NCI-H82 treated with DMSO at 0.1 percent for 48 hours (cell line): ENCODE results near the gene BTG2.
A peak's percentile ranks its signal among the peaks of the same experiment; 100 is the strongest.
"Not testable (repeated sequence)": the region's sequence is repeated elsewhere in the genome, so short reads cannot be mapped to it uniquely, and the experiment has no call there.

Experiments used
- DNase-seq: peaks from one replicate; lab custom pipeline; 2025; ENCODE audit not compliant: unreplicated experiment; lab: John Stamatoyannopoulos, UW

The BTG2 gene

DNA sequence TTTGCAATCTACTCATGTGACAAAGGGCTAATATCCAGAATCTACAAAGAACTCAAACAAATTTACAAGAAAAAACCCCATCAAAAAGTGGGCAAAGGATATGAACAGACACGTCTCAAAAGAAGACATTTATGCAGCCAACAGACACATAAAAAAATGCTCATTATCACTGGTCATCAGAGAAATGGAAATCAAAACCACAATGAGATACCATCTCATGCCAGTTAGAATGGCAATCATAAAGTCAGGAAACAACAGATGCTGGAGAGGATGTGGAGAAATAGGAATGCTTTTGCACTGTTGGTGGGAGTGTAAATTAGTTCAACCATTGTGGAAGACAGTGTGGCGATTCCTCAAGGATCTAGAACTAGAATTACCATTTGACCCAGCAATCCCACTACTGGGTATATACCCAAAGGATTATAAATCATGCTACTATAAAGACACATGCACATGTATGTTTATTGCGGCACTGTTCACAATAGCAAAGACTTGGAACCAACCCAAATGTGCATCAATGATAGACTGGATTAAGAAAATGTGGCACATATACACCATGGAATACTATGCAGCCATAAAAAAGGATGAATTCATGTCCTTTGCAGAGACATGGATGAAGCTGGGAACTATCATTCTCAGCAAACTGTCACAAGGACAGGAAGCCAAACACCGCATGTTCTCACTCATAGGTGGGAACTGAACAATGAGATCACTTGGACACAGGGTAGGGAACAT lies 8.9 kb downstream of the BTG2 start:
- DNase-seq, result not testable (repeated sequence)

DNA sequence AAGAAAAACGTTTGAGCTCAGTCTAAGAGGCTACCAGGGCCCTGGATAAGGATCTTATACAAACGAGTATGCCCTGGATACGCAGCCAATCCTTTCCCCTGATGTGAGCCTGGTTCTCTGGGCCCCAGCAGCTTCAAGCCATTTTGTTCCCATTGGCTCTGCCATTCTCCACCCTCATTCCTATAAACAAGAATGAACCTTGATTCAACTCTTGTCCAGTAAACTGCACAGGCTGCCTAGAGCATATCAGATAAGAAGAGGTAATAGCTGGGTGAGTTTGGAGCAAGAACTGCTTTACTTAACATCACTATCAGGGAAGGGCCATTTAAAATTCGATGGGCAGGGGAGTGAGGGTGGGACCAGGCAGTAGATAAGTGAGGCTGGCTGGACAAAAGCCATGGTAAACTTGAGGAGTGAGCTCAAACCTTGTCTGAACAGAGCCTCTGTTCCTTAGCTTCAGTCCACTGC lies 11.3 kb downstream of the BTG2 start:
- no peak for DNase-seq

DNA sequence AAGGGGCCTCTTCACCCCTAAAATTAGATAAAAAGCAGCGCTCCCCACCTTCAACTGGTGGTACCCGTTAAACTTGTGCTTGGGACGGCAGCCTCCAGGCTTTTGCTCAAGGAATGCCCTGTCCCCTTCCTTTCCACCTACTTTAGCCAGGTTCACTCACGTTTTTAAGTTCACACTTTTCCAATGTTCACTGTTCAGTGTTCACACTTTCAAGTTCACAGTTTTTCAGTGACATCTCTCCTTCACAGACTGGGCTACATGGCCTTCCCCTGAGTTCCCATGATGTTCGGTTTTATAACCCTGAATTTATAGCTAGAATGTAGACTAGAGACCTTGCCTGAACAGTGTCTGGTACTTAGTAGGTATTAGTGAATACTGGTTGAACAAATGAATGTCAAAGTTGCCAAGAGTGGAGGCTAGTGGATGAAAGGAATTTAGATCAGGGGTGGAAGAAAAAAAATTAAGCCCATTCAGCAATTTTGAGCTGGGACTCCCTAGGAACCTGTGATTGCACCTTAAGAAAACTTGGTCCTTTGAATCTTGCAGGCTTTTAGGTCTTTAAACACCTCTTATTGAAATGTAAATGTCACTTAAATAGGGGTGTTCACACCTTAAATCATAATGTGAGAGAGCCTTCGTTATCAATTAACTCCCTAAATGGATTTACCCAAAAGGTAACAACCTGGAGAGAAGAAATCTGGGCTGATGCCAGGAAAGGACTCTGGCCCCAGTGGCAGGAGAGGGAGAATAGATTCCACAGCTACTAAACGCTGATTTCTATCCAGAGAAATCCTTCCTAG lies 12.3 kb downstream of the BTG2 start:
- no peak for DNase-seq

DNA sequence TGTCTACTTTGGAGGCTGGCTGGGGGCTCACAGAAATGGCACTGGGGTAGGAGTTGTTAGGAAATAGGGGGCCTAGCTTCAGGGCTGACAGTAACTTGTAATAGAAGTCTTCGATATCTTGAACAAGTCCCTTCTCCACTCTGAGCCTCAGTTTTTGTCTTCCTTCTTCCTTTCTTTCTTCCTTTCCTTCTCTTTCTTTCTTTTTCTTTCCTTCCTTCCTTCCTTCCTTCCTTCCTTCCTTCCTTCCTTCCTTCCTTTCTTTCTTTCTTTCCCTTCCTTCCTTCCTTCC lies 12.9 kb downstream of the BTG2 start:
- DNase-seq, result no peak

DNA sequence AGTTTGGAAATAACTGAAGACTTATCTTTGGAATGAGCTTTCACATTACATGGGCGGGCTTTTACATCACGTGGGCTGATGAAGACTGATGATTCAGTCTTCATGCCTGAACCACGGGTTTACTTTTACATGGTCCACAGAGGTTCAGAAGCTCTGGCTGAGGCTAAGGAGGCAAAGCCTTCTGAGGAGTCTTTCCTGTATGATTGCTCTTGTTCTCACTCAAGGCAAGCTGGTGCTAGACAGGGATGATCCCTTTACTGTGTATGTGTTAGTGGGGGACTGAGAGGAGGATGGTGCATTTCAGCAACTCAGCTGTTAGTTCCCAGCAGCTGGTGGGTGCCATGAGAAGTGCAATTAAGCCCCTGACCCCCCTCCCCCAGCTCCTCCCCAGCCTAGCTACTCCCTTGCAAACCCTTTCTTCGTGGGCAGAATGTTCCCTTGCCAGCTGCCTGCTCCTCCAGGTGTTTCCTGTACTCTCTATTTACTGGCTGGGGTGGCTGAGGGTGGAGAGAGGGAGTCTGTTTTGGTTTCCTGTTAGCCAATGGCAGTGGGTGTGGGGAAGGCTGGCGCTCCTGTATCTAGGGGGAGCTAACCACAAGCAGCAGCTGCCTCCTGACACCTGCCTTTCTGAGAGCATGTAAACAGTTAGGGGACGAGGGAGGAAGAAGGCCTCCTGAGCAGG lies 15.4 kb downstream of the BTG2 start:
- peak; percentile 82 for DNase-seq

DNA sequence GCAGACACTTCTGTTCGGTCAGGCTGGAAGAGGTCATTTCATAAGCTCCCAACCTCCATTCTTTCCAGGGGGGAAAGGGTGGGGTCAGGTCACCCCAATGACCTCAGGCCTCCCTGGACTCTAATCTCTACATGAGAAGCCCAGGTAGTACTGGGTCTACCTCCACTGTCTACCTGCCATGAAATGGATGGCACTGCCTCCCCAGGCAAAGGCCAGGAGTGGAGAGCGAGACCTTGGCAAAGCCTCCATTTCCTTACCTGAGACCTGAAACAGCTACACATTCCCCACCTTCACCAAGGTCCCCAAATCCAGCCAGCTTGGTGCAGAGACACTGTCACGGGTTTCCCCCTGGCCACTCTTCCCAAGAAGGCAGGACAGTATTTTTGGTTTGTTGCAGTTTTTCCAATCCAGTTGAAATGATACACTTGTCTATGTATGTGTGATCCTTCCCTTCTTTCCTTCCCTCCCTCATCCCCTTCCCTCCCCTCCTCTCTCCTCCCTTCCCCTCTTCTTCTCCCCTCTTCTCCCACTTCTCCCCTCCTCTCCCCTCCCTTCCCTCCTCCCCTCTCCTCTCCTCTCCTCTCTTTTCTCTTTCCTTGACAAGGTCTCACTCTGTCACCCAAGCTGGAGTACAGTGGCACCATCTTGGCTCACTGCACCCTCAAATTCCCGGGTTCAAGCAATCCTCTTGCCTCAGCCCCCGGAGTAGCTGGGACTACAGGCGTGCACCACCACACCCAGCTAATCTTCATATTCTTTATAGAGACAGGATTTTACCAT lies 16.1 kb downstream of the BTG2 start:
- DNase-seq, result no peak

DNA sequence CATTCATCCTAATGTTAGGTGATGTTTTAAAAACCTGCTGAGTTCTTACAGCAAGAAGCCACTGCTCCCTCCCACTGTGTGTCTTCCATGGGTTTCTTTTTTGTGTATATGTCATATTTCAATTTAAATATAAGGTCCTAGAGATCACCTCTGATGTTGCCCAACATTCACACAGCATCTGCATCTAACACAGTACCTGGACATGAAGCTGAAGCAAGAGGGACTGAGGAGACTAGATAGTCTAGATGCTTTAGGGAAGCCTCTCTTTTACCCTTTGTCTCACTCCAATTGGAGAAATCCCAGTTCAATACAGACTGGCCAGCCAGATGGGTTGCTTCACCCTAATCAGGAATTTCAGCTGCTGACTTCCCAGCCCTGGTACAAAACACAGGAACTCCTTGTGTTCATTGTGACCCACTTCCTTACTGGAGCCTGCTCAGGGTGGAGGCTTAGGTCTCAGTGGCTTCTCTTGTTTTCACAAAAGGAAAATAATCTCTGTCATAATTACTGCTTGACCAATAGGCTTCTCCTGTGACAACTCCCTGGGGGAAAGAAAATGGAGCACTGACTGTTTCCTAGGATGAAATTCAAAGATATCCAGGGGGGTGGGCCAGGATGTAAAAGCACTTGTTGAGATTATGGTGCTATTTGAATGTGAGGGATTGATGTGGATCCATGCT lies 17.3 kb downstream of the BTG2 start:
- no peak for DNase-seq

DNA sequence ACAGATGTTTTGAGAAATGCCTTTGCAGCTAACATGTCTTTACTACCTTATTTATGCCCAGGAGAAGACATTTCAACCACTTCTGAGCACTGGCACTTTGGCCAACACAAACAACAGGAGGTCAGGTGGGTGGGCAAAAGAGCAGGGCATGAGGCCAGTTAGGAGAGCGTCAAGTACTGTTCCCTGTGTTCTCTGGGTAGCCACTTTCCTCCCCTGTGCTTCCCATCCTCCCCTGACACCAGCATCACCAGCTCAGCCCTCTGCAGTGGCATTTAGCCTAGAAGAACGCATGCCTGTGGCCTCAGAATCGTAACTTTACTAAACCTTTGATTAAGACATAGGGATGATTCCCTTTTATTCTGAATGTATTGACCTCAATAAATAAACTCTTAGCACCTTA lies 18.3 kb downstream of the BTG2 start:
- DNase-seq, result no peak

DNA sequence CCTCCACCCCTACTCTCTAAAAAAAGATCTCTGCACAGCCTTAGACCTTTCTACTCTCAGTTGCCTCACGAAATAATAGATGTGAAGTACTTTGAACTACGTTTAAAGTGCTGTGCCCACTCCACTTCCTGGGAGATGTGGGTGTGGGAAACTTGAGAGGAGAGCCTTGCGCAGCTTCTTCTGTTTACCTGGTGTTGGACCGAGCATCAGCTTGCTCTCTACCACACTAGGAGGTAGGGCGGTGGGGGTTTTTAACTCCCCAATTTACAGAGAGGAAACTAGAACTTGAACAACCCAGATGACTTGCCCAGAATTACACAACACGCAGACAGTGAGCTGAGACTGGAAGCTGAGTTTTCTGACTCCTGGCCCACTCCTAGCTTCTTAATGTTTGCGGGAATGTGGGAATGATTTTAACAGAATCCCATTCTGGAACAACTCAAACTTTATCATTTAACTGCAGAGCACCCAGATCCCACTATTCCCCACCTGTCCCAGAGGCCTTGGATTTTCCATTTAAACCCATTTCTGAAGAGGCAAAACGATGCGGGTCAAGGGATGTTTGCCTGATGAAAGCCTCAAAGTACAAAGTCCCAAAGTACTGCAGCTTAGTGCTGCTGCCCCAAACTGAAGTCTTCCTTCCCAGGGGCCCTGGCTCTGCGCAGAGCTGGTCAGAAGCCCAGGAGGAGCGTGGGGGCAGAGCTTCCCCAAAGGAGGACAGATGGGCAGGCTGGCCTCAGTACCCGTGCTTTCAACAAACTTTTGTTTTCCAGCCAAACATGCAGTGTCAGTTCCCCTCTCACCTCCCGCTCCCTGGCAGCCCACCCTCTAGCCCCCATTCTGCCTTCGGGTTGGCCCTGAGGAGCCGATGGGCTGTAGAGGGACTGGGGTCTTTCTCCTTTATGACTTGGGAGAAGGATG lies 19.0 kb downstream of the BTG2 start:
- DNase-seq, result no peak

DNA sequence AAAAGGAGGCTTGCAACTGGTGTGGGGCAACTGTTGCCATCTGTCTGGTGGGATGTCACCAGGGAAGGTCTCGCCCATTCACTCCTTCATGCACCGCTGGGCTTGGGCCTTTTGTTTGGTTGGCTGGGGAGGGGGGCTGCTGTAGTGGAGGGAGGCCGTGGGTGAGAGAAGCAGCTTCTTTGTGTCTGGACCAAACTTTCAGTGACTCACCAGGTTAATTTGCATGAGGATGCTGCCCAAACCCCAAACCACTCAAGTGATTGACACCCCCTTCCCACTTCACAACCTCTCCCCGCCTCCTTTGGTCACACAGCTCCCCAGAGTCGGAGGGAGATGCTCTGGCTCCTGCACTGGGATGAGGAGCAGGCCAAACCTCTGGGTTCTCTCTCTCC lies 19.7 kb downstream of the BTG2 start:
- DNase-seq, result no peak

DNA sequence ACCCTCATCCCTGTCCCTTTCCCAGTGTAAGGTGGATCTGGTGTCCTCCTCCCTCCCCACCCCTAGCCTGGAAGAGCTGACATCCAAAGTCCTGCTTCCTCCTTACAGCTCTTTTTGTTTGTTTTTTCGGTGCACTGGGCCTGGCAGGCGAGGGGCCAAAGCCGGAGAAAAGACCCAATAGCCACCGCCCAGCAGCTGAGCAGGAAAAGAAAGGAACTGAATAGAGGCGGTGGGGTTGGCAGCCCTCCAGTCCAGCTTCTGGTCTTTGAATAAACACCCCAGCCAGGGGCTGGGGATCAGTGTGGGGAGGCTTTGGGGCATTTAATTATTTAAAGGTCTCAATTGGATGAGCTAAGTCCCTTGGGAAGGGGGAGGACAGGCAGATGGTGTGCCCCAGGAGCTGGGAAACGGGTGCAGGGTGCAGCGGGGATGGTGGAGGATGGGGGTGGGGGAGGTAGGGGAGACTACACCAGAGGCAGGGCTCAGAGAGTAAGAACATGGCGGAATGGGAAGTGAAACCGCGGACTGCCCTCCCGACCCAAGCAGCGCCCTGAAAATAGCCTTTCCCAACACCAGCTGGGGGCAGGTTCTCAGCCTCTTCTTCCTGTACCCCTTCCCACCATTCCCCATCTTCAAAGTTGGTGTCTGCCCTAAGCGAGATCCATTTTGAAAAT lies 20.2 kb downstream of the BTG2 start:
- DNase-seq, result peak; percentile 99

DNA sequence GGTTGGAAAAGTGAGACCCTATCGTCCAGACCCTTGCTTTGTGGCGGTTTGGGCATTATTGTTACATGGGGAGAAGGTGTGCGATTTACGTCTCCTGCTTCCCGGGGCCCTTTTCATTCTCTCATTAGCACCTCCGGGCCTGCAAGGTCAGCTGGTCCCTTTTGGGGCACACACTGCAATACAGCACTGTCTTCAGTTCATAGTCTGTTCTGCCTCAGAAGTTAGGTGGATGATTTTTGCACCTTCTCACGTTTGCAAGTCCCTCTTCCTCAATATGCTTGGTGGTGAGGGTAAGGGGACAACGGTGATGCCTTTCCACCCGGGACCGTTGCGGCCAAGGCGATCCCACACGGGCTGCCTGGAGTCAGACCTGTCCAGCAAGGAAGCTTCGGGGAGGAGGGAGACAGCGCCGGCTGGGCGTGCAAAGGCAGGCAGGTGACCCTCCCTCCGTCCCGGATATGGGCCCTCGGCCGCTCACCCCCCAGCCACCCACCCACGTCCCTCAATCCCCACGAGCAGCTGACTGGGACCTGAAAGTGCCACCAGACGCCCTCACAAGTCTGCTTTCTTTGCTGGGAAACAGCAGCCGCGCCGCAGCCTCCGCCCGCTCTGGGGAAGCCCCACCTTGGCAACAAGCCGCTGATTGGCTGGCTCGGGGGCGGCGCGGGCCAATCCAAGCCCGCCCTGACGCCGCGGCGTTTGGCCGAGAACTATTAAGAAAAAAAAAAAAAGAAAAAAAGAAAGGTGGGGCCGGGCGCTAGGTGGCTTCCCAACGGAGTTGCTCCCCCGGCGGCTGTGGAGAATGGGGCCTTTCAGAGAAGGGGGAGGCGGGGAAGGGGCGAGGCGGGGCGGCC lies 21.7 kb downstream of the BTG2 start:
- DNase-seq, result peak; percentile 95

DNA sequence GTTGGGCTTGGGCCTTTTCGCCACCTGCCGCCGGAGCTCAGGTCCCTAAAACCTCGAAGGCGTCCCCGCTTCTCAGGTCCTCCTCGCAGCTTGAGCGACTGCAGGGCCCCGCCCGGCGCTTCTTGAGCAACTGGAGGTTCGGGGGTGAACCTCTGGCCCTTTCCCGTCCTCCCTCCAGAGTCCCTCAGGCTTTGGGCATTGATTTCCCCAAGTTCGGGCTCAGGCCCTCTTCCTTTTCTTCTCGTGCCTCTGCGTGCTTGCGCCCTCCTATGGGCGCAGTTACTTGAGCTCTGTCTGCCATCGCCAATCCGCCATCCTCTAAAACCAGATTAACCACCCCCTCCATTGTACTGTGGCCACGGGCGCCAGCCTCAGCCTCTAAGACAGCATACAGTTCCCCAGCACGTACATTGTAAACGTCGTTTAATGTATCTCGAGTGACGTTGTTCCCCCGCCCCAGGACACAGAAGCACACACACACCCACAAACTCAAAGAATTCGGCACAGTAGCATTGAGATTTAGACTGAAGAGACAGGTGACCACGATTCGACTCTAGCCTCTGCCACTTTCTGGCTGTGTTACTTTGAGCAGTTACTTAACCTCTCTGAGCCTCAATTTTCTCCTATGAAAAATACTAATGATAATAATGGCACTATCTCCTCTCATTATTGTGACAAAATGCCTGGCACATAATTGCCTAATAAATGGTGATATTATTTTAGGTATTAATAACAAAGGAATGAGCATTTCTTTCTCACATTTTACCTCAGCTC lies 22.6 kb downstream of the BTG2 start:
- peak; percentile 94 for DNase-seq

DNA sequence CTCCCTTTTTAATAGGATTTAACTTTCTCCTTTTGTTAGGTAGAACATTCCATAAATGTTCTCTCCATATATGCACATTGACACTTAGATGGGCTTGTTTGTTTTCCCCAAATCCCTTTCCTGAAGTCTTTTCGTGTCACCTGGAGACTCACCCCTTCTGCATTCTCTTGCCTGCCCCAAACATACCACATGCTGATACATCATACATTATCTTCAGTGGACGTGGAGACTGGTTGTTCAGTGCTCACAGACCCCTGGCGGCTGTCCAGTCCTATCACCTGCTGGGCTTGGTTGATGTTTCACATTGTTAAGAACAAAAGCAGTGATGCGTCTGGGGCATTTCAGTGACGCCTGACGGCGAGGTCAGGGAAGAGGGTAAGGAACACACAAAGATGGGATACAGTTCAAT lies 23.4 kb downstream of the BTG2 start:
- peak; percentile 33 for DNase-seq

DNA sequence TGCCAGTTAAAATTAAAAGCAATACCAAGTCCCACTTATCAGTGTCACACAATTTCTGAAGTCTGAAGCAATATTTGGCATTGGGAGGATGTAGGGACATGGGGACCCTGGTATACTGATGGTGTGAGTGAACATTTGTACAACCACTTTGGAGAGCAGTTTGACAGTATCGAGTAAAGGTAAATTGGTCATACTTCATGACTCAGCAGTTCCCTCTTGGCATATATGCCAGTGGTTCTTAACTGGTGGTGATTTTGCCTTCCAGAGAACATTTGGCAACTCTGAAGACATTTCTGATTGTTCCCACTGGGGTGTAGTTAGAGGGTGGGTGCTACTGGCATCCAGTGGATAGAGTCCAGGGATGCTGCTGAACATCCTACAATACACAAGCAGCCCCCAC lies 25.9 kb downstream of the BTG2 start:
- DNase-seq, result no peak

DNA sequence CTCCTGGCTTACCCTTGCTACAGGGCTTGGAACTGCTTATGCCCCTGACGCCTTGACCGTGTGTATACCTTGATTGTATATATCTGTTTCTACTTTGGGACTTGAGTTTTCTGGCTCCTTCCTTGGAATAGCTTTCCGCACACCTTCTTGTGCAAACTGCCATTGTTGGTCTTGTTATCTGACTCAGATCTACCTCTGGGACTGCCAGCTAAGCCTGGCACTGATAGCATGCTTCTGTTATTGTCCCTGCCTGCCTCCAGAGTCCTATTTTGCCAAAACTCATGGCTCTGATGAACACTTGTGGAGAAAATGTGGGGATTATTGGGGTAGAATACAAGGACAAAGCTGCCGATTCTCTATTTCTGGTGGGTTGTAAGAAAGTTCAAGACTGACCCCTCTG lies 30.2 kb downstream of the BTG2 start:
- DNase-seq, result no peak

DNA sequence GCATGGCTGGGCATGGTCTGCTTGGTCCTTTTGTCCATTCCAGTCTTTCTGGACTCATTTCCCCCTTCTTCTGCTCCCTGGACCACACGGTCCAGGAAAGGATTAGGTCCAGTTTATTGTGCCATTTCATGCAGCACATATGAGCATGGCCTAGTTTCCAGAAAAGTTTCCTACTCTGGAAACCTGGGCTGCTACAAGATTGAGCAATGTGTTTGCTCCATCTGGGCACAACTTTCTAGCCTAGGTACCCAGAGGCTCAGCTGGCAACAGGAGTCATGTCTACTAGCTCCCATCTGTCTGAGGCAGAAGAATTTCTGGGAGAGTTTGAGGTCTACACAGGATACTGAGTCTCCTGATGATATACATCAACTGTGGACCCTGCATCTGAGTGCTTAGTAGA lies 30.8 kb downstream of the BTG2 start:
- no peak for DNase-seq
